ENCODE measurements around the gene ARMH4.

The ARMH4 gene

DNA sequence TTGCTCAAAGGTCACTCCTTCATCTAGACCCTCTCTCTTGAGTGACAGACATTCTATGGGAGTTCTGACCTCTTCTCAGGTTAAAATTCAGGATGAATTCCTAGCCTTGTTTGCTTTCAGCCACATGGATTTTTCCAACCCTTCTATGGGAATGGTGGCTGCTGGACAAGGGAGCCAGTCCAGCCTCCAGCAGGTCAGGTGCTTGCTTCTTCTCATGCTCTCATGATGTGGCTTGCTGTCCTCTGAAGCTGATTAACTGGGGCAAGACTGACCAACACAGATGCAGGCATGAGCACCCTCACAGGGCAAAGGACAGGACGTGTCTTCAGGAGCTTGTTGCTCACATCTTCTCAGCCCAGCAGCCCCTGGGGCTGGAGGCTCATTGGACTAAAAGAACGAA, 188.9 kb downstream of the ARMH4 start:
- DNase-seq (ENCODE audit: low read depth in 2 of 2), result no peak

DNA sequence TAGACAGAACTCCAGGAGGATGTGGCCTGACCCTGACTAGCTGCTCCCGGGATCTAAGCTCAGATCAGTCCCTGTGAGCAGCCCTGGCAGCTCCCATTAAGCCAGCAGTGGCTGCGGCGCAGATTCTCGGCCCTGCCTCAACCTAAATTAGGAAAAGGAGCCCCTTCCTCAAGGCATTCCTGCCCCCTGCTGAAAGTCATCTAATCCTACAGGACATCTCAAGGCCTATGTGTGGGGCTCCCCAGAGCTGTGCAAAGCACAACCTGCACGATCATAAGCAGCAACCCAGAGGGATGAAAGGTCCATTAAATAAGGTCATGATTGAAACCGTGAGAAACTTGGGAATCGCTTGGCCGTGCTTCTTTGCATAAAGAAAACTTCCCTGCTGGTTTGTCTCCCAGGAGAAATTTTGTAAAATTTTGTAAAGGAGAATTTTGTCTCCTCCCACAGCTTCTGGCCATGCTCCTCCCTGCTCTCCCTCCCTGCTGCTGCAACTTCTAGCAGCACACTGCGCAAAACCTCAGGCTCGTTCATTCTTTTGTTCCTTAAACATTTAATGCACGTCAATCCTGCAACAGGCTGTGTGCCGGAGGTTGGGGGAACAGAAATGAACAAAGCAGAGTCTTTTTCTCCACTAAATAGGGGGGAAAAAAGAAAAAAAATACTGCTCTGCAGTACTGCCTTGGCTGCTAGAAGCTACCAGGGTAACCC, 189.5 kb downstream of the ARMH4 start:
- DNase-seq (ENCODE audit: low read depth in 2 of 2), result no peak

DNA sequence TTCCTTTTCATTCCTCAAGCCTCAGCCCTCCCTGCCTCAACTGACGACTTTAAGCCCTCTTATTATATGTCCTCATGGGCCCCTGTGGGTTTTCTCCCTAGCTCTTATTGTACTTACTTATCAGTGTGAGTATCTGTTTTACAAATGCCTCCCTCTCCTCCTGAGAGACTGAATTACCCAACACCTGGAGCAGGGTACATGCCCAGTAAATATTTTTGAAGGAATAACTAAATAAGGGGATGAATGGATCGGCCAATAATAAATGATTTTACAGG, 190.3 kb downstream of the ARMH4 start:
- no peak for DNase-seq (ENCODE audit: low read depth in 2 of 2)

DNA sequence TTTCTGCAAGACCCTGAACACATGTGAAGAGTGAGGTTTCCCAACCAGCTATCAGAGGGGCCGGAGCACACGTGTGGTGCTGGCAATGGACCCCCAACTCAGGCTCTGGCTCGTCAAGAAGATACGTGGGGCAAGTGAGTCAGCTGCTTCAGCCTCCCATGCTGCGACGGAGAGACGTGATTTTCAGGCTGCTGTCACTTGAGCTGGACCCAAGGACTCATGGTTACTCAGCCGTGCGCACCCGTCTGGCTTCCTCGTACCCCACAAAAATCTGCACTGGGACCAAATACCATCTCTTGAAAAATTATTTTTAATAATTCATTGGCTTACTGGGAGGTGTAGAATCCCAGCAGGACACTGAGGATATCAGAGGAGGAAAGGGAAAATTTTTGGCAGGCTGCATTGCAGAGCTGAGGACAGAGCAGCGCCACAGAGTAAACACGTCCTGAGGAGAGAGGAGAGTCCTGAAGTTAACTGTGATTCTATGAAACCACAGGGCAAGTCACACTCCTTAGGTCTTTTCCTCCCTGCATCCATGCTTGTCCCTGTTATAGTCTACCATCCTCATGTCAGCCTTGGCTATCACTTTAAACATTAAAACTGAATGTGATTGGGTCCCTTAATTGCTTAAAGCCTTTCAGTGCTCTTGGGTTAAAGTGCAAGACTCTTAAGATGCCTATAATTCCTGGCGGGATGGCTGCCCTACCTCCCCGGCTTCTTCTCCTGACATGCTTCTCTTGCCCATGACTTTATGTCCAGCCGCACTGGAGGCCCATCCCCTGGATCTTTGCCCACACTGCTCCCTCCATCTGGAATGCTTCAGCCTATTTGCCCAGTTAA, 190.8 kb downstream of the ARMH4 start:
- no peak for DNase-seq (ENCODE audit: low read depth in 2 of 2)

DNA sequence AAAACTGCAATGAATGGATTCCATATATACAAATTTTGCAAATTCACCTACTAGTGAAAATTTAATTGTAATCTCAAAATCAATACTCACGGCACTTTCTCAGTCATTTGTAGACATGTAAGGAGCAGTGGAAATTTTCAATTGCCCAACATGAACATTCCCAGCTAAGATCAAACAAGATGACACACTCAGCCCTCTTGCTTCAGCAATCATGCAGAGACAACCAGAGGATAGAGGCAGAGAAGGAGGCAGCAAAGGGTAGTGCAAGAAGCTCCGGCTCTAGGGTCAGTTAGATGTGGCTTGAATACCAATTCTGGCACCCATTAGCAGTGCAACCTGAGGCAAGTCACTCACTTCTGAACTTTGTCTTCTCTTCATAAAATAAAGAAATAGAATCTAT, 194.6 kb downstream of the ARMH4 start:
- DNase-seq (ENCODE audit: low read depth in 2 of 2), result no peak

Measured in activated CD8-positive, alpha-beta memory T cell treated with anti-CD3 and anti-CD28 coated beads for 4 hours (primary cell).